ENCODE results near the gene CPT1C. TPM values are rescaled to one million over a fixed set of nuclear protein-coding genes. Genes with fewer than 3 reads are reported as not detected.
A peak's percentile ranks its signal among the peaks of the same experiment; 100 is the strongest.

CPT1C gene
- total and polyA plus RNA-seq, 2 of the 4 experiments (the other 2 are of a cell fraction): 14.2 to 56.1 TPM

DNA sequence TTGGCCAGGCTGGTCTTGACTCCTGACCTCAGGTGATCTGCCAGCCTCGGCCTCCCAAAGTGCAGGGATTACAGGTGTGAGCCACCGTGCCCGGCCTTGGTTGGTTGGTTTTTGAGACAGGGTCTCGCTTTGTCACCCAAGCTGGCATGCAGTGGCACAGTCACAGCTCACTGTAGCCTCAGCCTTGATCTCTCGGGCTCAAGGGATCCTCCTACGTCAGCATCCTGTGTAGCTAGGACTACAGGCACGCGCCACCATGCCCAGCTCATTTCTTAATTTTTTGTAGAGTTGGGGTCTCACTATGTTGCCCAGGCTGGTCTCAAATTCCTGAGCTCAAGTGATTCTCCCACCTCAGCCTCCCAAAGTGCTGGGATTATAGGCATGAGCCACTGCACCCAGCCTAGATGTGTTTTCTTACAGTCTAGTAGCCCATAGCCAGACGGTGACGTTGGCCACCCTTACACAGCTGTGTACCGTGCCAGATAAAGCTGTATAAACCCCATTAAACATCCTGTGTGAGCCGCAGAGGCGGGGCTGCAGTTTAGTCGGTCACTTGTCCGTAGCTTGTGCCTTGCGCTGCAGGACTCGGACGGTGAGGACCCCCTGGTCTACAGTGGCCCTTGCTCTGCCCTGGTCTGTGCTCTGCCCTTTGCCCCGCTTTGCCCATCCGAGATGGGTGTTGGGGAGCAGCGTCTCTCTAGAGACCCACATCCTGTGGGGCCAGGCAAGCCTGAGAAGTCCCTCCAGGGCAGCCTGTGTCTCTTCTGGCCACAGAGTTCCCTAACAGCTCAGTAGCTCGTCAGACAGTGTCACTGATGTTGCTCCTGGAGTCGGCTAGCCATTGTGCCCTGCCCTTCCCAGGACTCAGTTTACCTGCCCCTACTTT, 35.1 kb upstream of the CPT1C start (continued):
- TF ChIP-seq, protein P1, sequence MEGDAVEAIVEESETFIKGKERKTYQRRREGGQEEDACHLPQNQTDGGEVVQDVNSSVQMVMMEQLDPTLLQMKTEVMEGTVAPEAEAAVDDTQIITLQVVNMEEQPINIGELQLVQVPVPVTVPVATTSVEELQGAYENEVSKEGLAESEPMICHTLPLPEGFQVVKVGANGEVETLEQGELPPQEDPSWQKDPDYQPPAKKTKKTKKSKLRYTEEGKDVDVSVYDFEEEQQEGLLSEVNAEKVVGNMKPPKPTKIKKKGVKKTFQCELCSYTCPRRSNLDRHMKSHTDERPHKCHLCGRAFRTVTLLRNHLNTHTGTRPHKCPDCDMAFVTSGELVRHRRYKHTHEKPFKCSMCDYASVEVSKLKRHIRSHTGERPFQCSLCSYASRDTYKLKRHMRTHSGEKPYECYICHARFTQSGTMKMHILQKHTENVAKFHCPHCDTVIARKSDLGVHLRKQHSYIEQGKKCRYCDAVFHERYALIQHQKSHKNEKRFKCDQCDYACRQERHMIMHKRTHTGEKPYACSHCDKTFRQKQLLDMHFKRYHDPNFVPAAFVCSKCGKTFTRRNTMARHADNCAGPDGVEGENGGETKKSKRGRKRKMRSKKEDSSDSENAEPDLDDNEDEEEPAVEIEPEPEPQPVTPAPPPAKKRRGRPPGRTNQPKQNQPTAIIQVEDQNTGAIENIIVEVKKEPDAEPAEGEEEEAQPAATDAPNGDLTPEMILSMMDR (conservative IDR thresholded peaks at IDR 0.05; ENCODE audit: low read depth, low read length): no peak

- H3K9ac ChIP-seq (ENCODE audit: low read depth, low read length): no peak overlapping the region
- H3K18ac ChIP-seq (ENCODE audit: low read depth, low read length): no peak overlapping the region
- no peak overlapping the region for H3K27ac ChIP-seq (ENCODE audit: insufficient read depth, low read length)
- ATAC-seq (ENCODE audit: low read depth) (no peak), DNase-seq (no peak)
- H3K4me3 ChIP-seq (ENCODE audit: insufficient read depth, low read depth, low read length): no peak overlapping the region
- H3K14ac ChIP-seq (replicated peaks; ENCODE audit: low read depth, low read length): no peak overlapping the region
- H4K5ac ChIP-seq (ENCODE audit: low read depth, low read length): no peak overlapping the region
- 92% methylated on average over 12 of the region's 17 CpGs; no CpG with 5 or more reads in 1 of the 2 experiments for WGBS, 2 experiments (ENCODE audit: extremely low coverage in 2 of 2, insufficient read length in 1 of 2)
- H4K91ac ChIP-seq (ENCODE audit: insufficient read depth, low read depth, low read length): no peak overlapping the region
- H2BK15ac ChIP-seq (ENCODE audit: low read depth, low read length): no peak overlapping the region
- H2BK20ac ChIP-seq (ENCODE audit: low read depth, low read length): no peak overlapping the region
- no peak overlapping the region for H2AFZ ChIP-seq (replicated peaks; ENCODE audit: low read length, poor library complexity)
- peaks cover 82% of the 10 kb centered on the region for H3K36me3 ChIP-seq (ENCODE audit: control insufficient read depth, insufficient read depth, low read length)
- no peak overlapping the region for H3K56ac ChIP-seq (ENCODE audit: extremely low read depth, insufficient read depth, low read length)
- BruUV-seq (replicated peaks): no TSS peak
- intact Hi-C loops (cut with micrococcal nuclease): no loop called here
- H3K23ac ChIP-seq (ENCODE audit: low read depth, low read length): no peak overlapping the region
- H3K4ac ChIP-seq (ENCODE audit: low read depth, low read length): no peak overlapping the region
- no peak overlapping the region for H4K8ac ChIP-seq (ENCODE audit: low read depth in 2 of 2, low read length in 2 of 2)
- H3K9me1 ChIP-seq (ENCODE audit: insufficient read depth, low read length): no peaks in the 10 kb centered on the region
- no peak for TF ChIP-seq RAD21 (IDR thresholded peaks at IDR 0.05; ENCODE audit: low read length)
- TF ChIP-seq SMC3 (IDR thresholded peaks at IDR 0.05; ENCODE audit: low read depth, low read length): no peak
- TF ChIP-seq POLR2A (IDR thresholded peaks at IDR 0.05; ENCODE audit: low read depth, low read length): no peak
- no peak for TF ChIP-seq BHLHE40 (IDR thresholded peaks at IDR 0.05; ENCODE audit: low read depth, low read length)
- TF ChIP-seq RFX5 (IDR thresholded peaks at IDR 0.05; ENCODE audit: low read depth, low read length): no peak
- TF ChIP-seq, protein P1 (conservative IDR thresholded peaks at IDR 0.05; ENCODE audit: low read depth, low read length): no peak
- H3K79me1 ChIP-seq (ENCODE audit: low read depth in 1 of 2, low read length in 2 of 2): peaks cover 12 to 48% of the 10 kb centered on the region in 2 experiments; a peak in 2 of 4 replicates
- H3K27me3 ChIP-seq (ENCODE audit: control insufficient read depth, insufficient read depth, low read length): no peaks in the 10 kb centered on the region
- CTCF ChIA-PET: interaction anchor here (0.6 kb wide), 1 partner anchor 1566 kb away, joined by 3 read pairs; no protein-coding TSS in a partner anchor
- H3K4me2 ChIP-seq (ENCODE audit: low read depth, low read length): no peak overlapping the region
- no peak overlapping the region for H2AK5ac ChIP-seq (ENCODE audit: low read depth, low read length)
- no peaks in the 10 kb centered on the region for H3K4me1 ChIP-seq (ENCODE audit: control insufficient read depth, insufficient read depth, low read length)
- dilution Hi-C loops (cut with HindIII; ENCODE audit: low sequenced_read_pairs, unreplicated experiment): no loop called here
- in situ Hi-C loops (cut with MboI; ENCODE audit: low sequenced_read_pairs): no loop called here
- no peaks in the 10 kb centered on the region for H3K9me3 ChIP-seq (ENCODE audit: control insufficient read depth, insufficient read depth, low read length)
- POLR2A ChIA-PET (ENCODE audit: unreplicated experiment): no interaction called here
- H4K20me1 ChIP-seq (ENCODE audit: insufficient read depth, low read length): peaks cover 33% of the 10 kb centered on the region
- peak overlapping the region; percentile 45 for H2AK9ac ChIP-seq (replicated peaks; ENCODE audit: low read depth, low read length, poor library complexity)
- no peak overlapping the region for H2BK5ac ChIP-seq (ENCODE audit: low read depth, low read length, poor library complexity, severe bottlenecking)
- H2BK120ac ChIP-seq (ENCODE audit: low read depth, low read length): no peak overlapping the region
Measured at GRCh38 chr19:49656456-49657109, 34.3 kb upstream of the CPT1C start.
